ENCODE results near the gene RGS6. TPM values are rescaled to one million over a fixed set of nuclear protein-coding genes. Genes with fewer than 3 reads are reported as not detected.

RGS6 gene
- total RNA-seq, 1 experiment from 2014 or later: not detected

GRCh38 chr14:72554994-72555608, 622.9 kb downstream of the RGS6 start:
- Histone ChIP-seq H3K27ac (ENCODE audit: low read length) (no peak overlapping the region), H3K79me2 (ENCODE audit: low read length) (no peaks in the 10 kb centered on the region), H3K4me1 (ENCODE audit: insufficient read depth, low read length) (peaks cover 14% of the 10 kb centered on the region), H3F3A (ENCODE audit: low read length, unreplicated experiment) (no peaks in the 10 kb centered on the region), H3K27me3 (ENCODE audit: low read length) (no peaks in the 10 kb centered on the region), H3K9ac (ENCODE audit: low read length) (no peak overlapping the region), H2AFZ (ENCODE audit: low read length) (no peak overlapping the region), H3K9me3 (ENCODE audit: low read length) (no peaks in the 10 kb centered on the region), H4K20me1 (ENCODE audit: low read length) (no peaks in the 10 kb centered on the region), H3K36me3 (ENCODE audit: low read depth, low read length) (no peaks in the 10 kb centered on the region), H3K4me3 (ENCODE audit: low read length) (no peak overlapping the region), H3K4me2 (ENCODE audit: low read length) (no peak overlapping the region), H3K9me2 (replicated peaks; ENCODE audit: low read length) (no peaks in the 10 kb centered on the region)
- intact Hi-C loops (cut with micrococcal nuclease): loop anchor here (5.0 kb wide), 1 partner anchor 82 kb away; no protein-coding TSS in a partner anchor
- 0 out of 2 replicates have a peak, but pooled peaks have one; percentile 11 for TF ChIP-seq CTCF (conservative IDR thresholded peaks at IDR 0.05; ENCODE audit: low read depth, low read length)
- TF ChIP-seq EZH2 (IDR thresholded peaks at IDR 0.05; ENCODE audit: low read length, unreplicated experiment): no peak
- TF ChIP-seq EZH2phosphoT487 (IDR thresholded peaks at IDR 0.05; ENCODE audit: borderline replicate concordance, low read length): no peak
- POLR2A ChIA-PET (ENCODE audit: unreplicated experiment): interaction anchor here (0.6 kb wide), 2 partner anchors 112 to 191 kb away, joined by 4 to 6 read pairs; no protein-coding TSS in a partner anchor
- DNase-seq (peak; percentile 17), ATAC-seq (peak; percentile 9)
- no TSS peak for BruUV-seq (replicated peaks)
- CTCF ChIA-PET: interaction anchor here (0.6 kb wide), 3 partner anchors 38 to 350 kb away, joined by 3 to 4 read pairs (median 3); partner anchors contain the start of gene DPF3

DNA sequence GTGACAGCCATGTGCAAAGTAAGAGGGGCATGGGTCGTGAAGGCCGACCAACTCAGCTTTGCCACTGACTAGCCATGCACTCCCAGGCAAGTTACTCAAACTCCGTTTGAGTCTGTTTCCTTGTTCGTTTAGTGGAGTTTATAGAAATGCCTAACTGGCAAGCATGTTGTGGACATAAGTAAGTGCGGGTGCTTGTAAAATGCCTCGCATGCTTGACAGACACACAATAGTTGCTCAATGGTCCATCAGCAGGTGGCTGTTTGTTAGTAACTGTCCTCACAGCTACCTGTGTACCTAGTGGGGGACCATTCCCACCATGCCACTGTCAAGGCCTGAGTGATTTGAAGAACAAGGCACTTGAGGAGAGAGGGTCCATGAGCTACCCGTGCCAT, 623.4 kb downstream of the RGS6 start:
- BruUV-seq (replicated peaks): no TSS peak
- no peak for TF ChIP-seq EZH2 (IDR thresholded peaks at IDR 0.05; ENCODE audit: low read length, unreplicated experiment)
- TF ChIP-seq CTCF (conservative IDR thresholded peaks at IDR 0.05; ENCODE audit: low read depth, low read length): no peak
- TF ChIP-seq EZH2phosphoT487 (IDR thresholded peaks at IDR 0.05; ENCODE audit: borderline replicate concordance, low read length): no peak
- no peak overlapping the region for H3K4me3 ChIP-seq (ENCODE audit: low read length)
- no peaks in the 10 kb centered on the region for H3K79me2 ChIP-seq (ENCODE audit: low read length)
- no peak for DNase-seq
- ChIA-PET CTCF (no interaction called here), POLR2A (ENCODE audit: unreplicated experiment) (interaction anchor here (0.6 kb wide), 1 partner anchor 190 kb away, joined by 4 read pairs; no protein-coding TSS in a partner anchor)
- H3F3A ChIP-seq (ENCODE audit: low read length, unreplicated experiment): no peaks in the 10 kb centered on the region
- H3K27ac ChIP-seq (ENCODE audit: low read length): no peak overlapping the region
- no peaks in the 10 kb centered on the region for H3K9me2 ChIP-seq (replicated peaks; ENCODE audit: low read length)
- H3K36me3 ChIP-seq (ENCODE audit: low read depth, low read length): no peaks in the 10 kb centered on the region
- no peaks in the 10 kb centered on the region for H3K27me3 ChIP-seq (ENCODE audit: low read length)
- H3K4me1 ChIP-seq (ENCODE audit: insufficient read depth, low read length): peaks cover 14% of the 10 kb centered on the region
- no peaks in the 10 kb centered on the region for H4K20me1 ChIP-seq (ENCODE audit: low read length)
- H2AFZ ChIP-seq (ENCODE audit: low read length): no peak overlapping the region
- ATAC-seq: no peak
- H3K9ac ChIP-seq (ENCODE audit: low read length): no peak overlapping the region
- H3K4me2 ChIP-seq (ENCODE audit: low read length): no peak overlapping the region
- H3K9me3 ChIP-seq (ENCODE audit: low read length): no peaks in the 10 kb centered on the region
- intact Hi-C loops (cut with micrococcal nuclease): loop anchor here (5.0 kb wide), 1 partner anchor 82 kb away; no protein-coding TSS in a partner anchor

- H3K27ac ChIP-seq (ENCODE audit: low read length): no peak overlapping the region
- H3K27me3 ChIP-seq (ENCODE audit: low read length): no peaks in the 10 kb centered on the region
- H3K9me3 ChIP-seq (ENCODE audit: low read length): no peaks in the 10 kb centered on the region
- no peak for DNase-seq
- POLR2A ChIA-PET (ENCODE audit: unreplicated experiment): no interaction called here
- peaks cover 14% of the 10 kb centered on the region for H3K4me1 ChIP-seq (ENCODE audit: insufficient read depth, low read length)
- intact Hi-C loops (cut with micrococcal nuclease): loop anchor here (5.0 kb wide), 1 partner anchor 80 kb away; no protein-coding TSS in a partner anchor
- no peaks in the 10 kb centered on the region for H3F3A ChIP-seq (ENCODE audit: low read length, unreplicated experiment)
- no peak overlapping the region for H2AFZ ChIP-seq (ENCODE audit: low read length)
- no peak overlapping the region for H3K9ac ChIP-seq (ENCODE audit: low read length)
- H3K36me3 ChIP-seq (ENCODE audit: low read depth, low read length): no peaks in the 10 kb centered on the region
- H3K4me2 ChIP-seq (ENCODE audit: low read length): no peak overlapping the region
- TF ChIP-seq EZH2phosphoT487 (IDR thresholded peaks at IDR 0.05; ENCODE audit: borderline replicate concordance, low read length): no peak
- ATAC-seq: no peak
- BruUV-seq (replicated peaks): no TSS peak
- no peaks in the 10 kb centered on the region for H3K79me2 ChIP-seq (ENCODE audit: low read length)
- no peak overlapping the region for H3K4me3 ChIP-seq (ENCODE audit: low read length)
- no peaks in the 10 kb centered on the region for H4K20me1 ChIP-seq (ENCODE audit: low read length)
- H3K9me2 ChIP-seq (replicated peaks; ENCODE audit: low read length): no peaks in the 10 kb centered on the region
- CTCF ChIA-PET: no interaction called here
These were observed 625.4 kb downstream of the RGS6 start for GRCh38 chr14:72557671-72558070.
